H1 (cell line): ENCODE measurements around the gene LHPP. TPM values are rescaled to one million over a fixed set of nuclear protein-coding genes. Genes with fewer than 3 reads are reported as not detected.

Experiments used
- CTCF ChIA-PET: fragments of 300-600 bp; sonication (Branson Sonifier 250); formaldehyde crosslinking; loops from one replicate; lab custom pipeline; 2021; ENCODE audit not compliant: partially characterized antibody; lab: Charles Lee
- POLR2A ChIA-PET: fragments of 300-600 bp; sonication (Branson Sonifier 250); formaldehyde crosslinking; loops from one replicate; lab custom pipeline; 2021; ENCODE audit warnings: inconsistent platforms; ENCODE audit not compliant: partially characterized antibody; lab: Charles Lee
- DNase-seq, 2 experiments: peaks; one replicate each; pipeline versions ENCODE4 v3.0.0 to v3.0.0-alpha.2; 2010 to 2022; ENCODE audit warnings: low spot score in 2 of 2, low read depth in 1 of 2, mixed read lengths in 1 of 2
- FAIRE-seq: peaks from 2 replicates; lab custom pipeline; 2011; peaks lifted over from hg19 to GRCh38; lab: Jason Lieb, UNC
- H2AFZ ChIP-seq: 2 replicates; pipeline ENCODE4 v1.8.1; 2012; ENCODE audit warnings: low read length, inconsistent platforms
- H2AK5ac ChIP-seq: 2 replicates; pipeline ENCODE4 v1.6.1; 2013; ENCODE audit warnings: low read depth, low read length
- H2BK120ac ChIP-seq: replicated peaks from 2 replicates; pipeline ENCODE3; 2013; ENCODE audit warnings: low read depth, low read length, inconsistent platforms
- H2BK12ac ChIP-seq: 2 replicates; pipeline ENCODE4 v1.6.1; 2013; ENCODE audit warnings: low read depth, low read length
- H2BK15ac ChIP-seq: 2 replicates; pipeline ENCODE4 v1.6.1; 2013; ENCODE audit warnings: low read length
- H2BK20ac ChIP-seq: 2 replicates; pipeline ENCODE4 v1.6.1; 2013; ENCODE audit warnings: low read length
- H2BK5ac ChIP-seq: 2 replicates; pipeline ENCODE4 v1.6.1; 2013; ENCODE audit warnings: low read depth, low read length
- H3K14ac ChIP-seq: 2 replicates; pipeline ENCODE4 v1.6.1; 2013; ENCODE audit warnings: inconsistent platforms; ENCODE audit not compliant: insufficient read length
- H3K18ac ChIP-seq: 2 replicates; pipeline ENCODE4 v1.6.1; 2013; ENCODE audit warnings: low read length; ENCODE audit errors: extremely low read depth
- H3K23ac ChIP-seq: 2 replicates; pipeline ENCODE4 v1.6.1; 2013; ENCODE audit warnings: inconsistent platforms; ENCODE audit not compliant: insufficient read length
- H3K23me2 ChIP-seq: 2 replicates; pipeline ENCODE4 v1.6.1; 2013; ENCODE audit warnings: low read depth, low read length
- H3K27ac ChIP-seq: 2 replicates; pipeline ENCODE4 v1.6.1; 2011; ENCODE audit warnings: low read depth, low read length, inconsistent platforms
- H3K27me3 ChIP-seq, 4 experiments: replicated peaks in 1 of 4; 1 replicate in 1 of 4; 2 replicates in 3 of 4; pipeline versions ENCODE4 v1.6.1 to v1.8.1; 2011 to 2013; ENCODE audit warnings: low read length in 3 of 4, mild to moderate bottlenecking in 3 of 4, inconsistent platforms in 2 of 4, mixed read lengths in 2 of 4, moderate library complexity in 1 of 4; ENCODE audit not compliant: control insufficient read depth in 3 of 4, insufficient read depth in 3 of 4; ENCODE audit errors: extremely low read depth in 1 of 4
- H3K36me3 ChIP-seq, 4 experiments: 2 replicates each; pipeline versions ENCODE4 v1.6.1 to v1.8.1; 2011 to 2013; ENCODE audit warnings: mild to moderate bottlenecking in 4 of 4, low read length in 3 of 4, moderate library complexity in 2 of 4, control low read depth in 1 of 4, inconsistent platforms in 1 of 4; ENCODE audit not compliant: insufficient read depth in 4 of 4, control insufficient read depth in 2 of 4
- H3K4ac ChIP-seq: replicated peaks from 2 replicates; pipeline ENCODE3; 2013; ENCODE audit warnings: low read length, low read depth, mixed read lengths, inconsistent platforms; ENCODE audit not compliant: insufficient read length
- H3K4me1 ChIP-seq, 4 experiments: replicated peaks in 1 of 4; 1 replicate in 1 of 4; 2 replicates in 3 of 4; pipeline versions ENCODE4 v1.6.1 to v1.8.1; 2011 to 2013; ENCODE audit warnings: low read length in 3 of 4, inconsistent platforms in 2 of 4, mixed read lengths in 1 of 4; ENCODE audit not compliant: insufficient read depth in 4 of 4, control insufficient read depth in 3 of 4
- H3K4me2 ChIP-seq, 2 experiments: 2 replicates each; pipeline versions ENCODE4 v1.6.1 to v1.8.1; 2011 to 2013; ENCODE audit warnings: low read depth in 2 of 2, low read length in 2 of 2, control low read depth in 1 of 2, inconsistent platforms in 1 of 2, mild to moderate bottlenecking in 1 of 2; ENCODE audit not compliant: insufficient read depth in 1 of 2
- H3K4me3 ChIP-seq, 4 experiments: fragments of 200-600, 300-600 bp in 1 of 4; sonication (generic), shearing (Covaris generic), sonication (Bioruptor Twin) in 1 of 4; 2 replicates each; pipeline versions ENCODE4 v1.5.1 to v1.8.1; 2011 to 2016; ENCODE audit warnings: low read length in 4 of 4, low read depth in 3 of 4, control low read depth in 2 of 4, inconsistent platforms in 2 of 4, mild to moderate bottlenecking in 2 of 4, mixed read lengths in 1 of 4, moderate library complexity in 1 of 4; ENCODE audit not compliant: insufficient read depth in 2 of 4; ENCODE audit errors: extremely low read depth in 1 of 4
- H3K56ac ChIP-seq: replicated peaks from 2 replicates; pipeline ENCODE3; 2013; ENCODE audit warnings: low read depth, mild to moderate bottlenecking, mixed read lengths, low read length, inconsistent platforms; ENCODE audit not compliant: insufficient read length
- H3K79me1 ChIP-seq: 2 replicates; pipeline ENCODE4 v1.6.1; 2013; ENCODE audit warnings: low read depth, low read length, control low read depth
- H3K79me2 ChIP-seq, 2 experiments: 2 replicates each; pipeline versions ENCODE4 v1.6.1 to v1.8.1; 2012 to 2013; ENCODE audit warnings: low read length in 2 of 2, mild to moderate bottlenecking in 2 of 2, inconsistent platforms in 1 of 2; ENCODE audit not compliant: insufficient read depth in 2 of 2, control insufficient read depth in 1 of 2
- H3K9ac ChIP-seq, 4 experiments: replicated peaks in 1 of 4; 1 replicate in 1 of 4; 2 replicates in 3 of 4; pipeline versions ENCODE4 v1.6.1 to v1.8.1; 2011 to 2013; ENCODE audit warnings: low read depth in 3 of 4, low read length in 3 of 4, control low read depth in 2 of 4, mild to moderate bottlenecking in 2 of 4, moderate library complexity in 2 of 4, inconsistent platforms in 1 of 4; ENCODE audit errors: extremely low read depth in 1 of 4
- H3K9me3 ChIP-seq, 2 experiments: 2 replicates each; pipeline versions ENCODE4 v1.6.1 to v1.8.1; 2012 to 2013; ENCODE audit warnings: mild to moderate bottlenecking in 2 of 2, moderate library complexity in 2 of 2, control low read depth in 1 of 2, inconsistent platforms in 1 of 2, low read depth in 1 of 2, low read length in 1 of 2, mixed read lengths in 1 of 2; ENCODE audit not compliant: insufficient read depth in 2 of 2
- H4K20me1 ChIP-seq, 2 experiments: replicated peaks in 1 of 2; 2 replicates each; pipeline versions ENCODE3 to v1.8.1; 2011 to 2013; ENCODE audit warnings: inconsistent platforms in 2 of 2, low read length in 2 of 2, mild to moderate bottlenecking in 1 of 2; ENCODE audit not compliant: insufficient read depth in 2 of 2, control insufficient read depth in 1 of 2
- H4K5ac ChIP-seq: 2 replicates; pipeline ENCODE4 v1.6.1; 2013; ENCODE audit warnings: low read length, low read depth, mixed read lengths, inconsistent platforms; ENCODE audit not compliant: insufficient read length
- H4K8ac ChIP-seq: 2 replicates; pipeline ENCODE4 v1.8.0; 2013; ENCODE audit warnings: mild to moderate bottlenecking, moderate library complexity, low read length, inconsistent platforms; ENCODE audit not compliant: insufficient read depth; ENCODE audit errors: extremely low read depth
- H4K91ac ChIP-seq: replicated peaks from 2 replicates; pipeline ENCODE3; 2013; ENCODE audit warnings: low read length, mixed read lengths, inconsistent platforms; ENCODE audit not compliant: insufficient read length
- ATF2 ChIP-seq: IDR thresholded peaks from 2 replicates; pipeline ENCODE4 v1.6.1; 2012; ENCODE audit warnings: low read length, inconsistent platforms
- BCL11A ChIP-seq, 2 experiments: IDR thresholded peaks; one replicate each; pipeline ENCODE4 v1.6.1; 2011; ENCODE audit warnings: low read depth in 2 of 2, low read length in 2 of 2, mild to moderate bottlenecking in 2 of 2
- CHD1 ChIP-seq: IDR thresholded peaks from 2 replicates; pipeline ENCODE4 v1.6.1; 2012; ENCODE audit warnings: low read depth, low read length, improper control_type of control experiment
- MAFK ChIP-seq: IDR thresholded peaks from 2 replicates; pipeline ENCODE4 v1.6.1; 2012; ENCODE audit warnings: low read depth, mild to moderate bottlenecking, improper control_type of control experiment, low read length
- POLR2A ChIP-seq, 2 experiments: IDR thresholded peaks; 1 replicate in 1 of 2; 2 replicates in 1 of 2; pipeline ENCODE4 v1.6.1; 2011; ENCODE audit warnings: low read depth in 2 of 2, low read length in 2 of 2, mild to moderate bottlenecking in 2 of 2; ENCODE audit errors: control extremely low read depth in 1 of 2
- POLR2AphosphoS5 ChIP-seq: IDR thresholded peaks from 2 replicates; pipeline ENCODE4 v1.6.1; 2011; ENCODE audit warnings: low read depth, low read length
- RFX5 ChIP-seq: IDR thresholded peaks from 2 replicates; pipeline ENCODE4 v1.6.1; 2011; ENCODE audit warnings: low read depth, low read length, improper control_type of control experiment, borderline replicate concordance
- RXRA ChIP-seq: IDR thresholded peaks from 2 replicates; pipeline ENCODE4 v1.6.1; 2011; ENCODE audit warnings: low read depth, mild to moderate bottlenecking, low read length, moderate library complexity; ENCODE audit not compliant: insufficient read depth
- SAP30 ChIP-seq: fragments of 300-600 bp; sonication (generic); IDR thresholded peaks from 2 replicates; pipeline ENCODE4 v1.7.1; 2012; ENCODE audit warnings: low read length, moderate library complexity, mild to moderate bottlenecking, inconsistent platforms; ENCODE audit not compliant: insufficient read depth, insufficient replicate concordance
- WGBS, 2 experiments: shearing (Covaris generic) in 1 of 2; methylation state at CpG; one replicate each; pipeline versions ENCODE4 v1.1.6 to v1.1.7; 2013 to 2015; ENCODE audit warnings: low lambda C conversion rate in 2 of 2, mixed read lengths in 2 of 2, inconsistent platforms in 1 of 2, low coverage in 1 of 2, missing lambda C conversion rate in 1 of 2; ENCODE audit not compliant: insufficient replicate concordance in 2 of 2, insufficient coverage in 1 of 2, insufficient read length in 1 of 2; ENCODE audit errors: extremely low coverage in 1 of 2, missing lambda C conversion rate in 1 of 2; 5-methylcytosine and 5-hydroxymethylcytosine counted together
- polyA plus RNA-seq, 7 experiments: library from polyadenylated mRNA; depleted of rRNA in 3 of 7; stranded (reverse) in 5 of 7; unstranded in 2 of 7; fragments of >200 nt in 5 of 7; fragments of 200-250 nt in 2 of 7; gene quantifications; 1 replicate in 5 of 7; 2 replicates in 1 of 7; 4 replicates in 1 of 7; pipeline versions ENCODE4 v1.2.1 to v1.2.3, GENCODE V29; 2011 to 2013; ENCODE audit warnings: missing spikeins in 2 of 7, mixed read lengths in 2 of 7
- total RNA-seq: library from RNA; stranded (reverse); fragmentation: NEBNext Ultra II Directional; extraction: Animal tissue kit (Norgen Biotek cat#: 25700); gene quantifications from 2 replicates; pipeline ENCODE4 v1.2.1, GENCODE V29; 2021
- TF ChIP-seq, protein P1 (sequence below), 3 experiments: IDR thresholded peaks; 1 replicate in 2 of 3; 2 replicates in 1 of 3; pipeline versions ENCODE4 v1.5.1 to v1.6.1; 2011; ENCODE audit warnings: low read length in 3 of 3, mild to moderate bottlenecking in 3 of 3, inconsistent platforms in 2 of 3, low read depth in 1 of 3, moderate library complexity in 1 of 3; ENCODE audit not compliant: insufficient read depth in 1 of 3; ENCODE audit errors: control extremely low read depth in 1 of 3

The LHPP gene
- total and polyA plus RNA-seq, 2 of the 8 experiments (the other 6 are each of a cell fraction or from before 2014, with no cell fraction given): 26.0 to 45.0 TPM

DNA sequence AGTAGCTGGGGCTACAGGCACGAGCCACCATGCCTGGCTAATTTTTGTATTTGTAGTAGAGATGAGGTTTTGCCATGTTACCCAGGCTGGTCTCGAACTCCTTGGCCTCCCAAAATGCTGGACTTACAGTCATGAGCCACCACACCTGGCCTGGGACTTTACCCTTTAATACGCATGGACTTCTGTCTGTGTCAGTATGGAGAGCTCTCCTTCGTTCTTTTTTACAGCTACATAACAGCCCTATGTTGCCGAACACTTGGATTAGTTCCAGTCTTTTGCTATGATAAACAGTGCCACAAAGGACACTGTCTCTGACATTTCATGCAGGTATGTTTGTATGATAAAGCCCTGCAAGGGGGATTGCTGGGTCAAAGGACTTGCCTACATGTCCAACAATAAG is 32.0 kb upstream of the LHPP start:
- no peaks in the 10 kb centered on the region for H3K23me2 ChIP-seq
- H3K23ac ChIP-seq: no peak overlapping the region
- H3K4me2 ChIP-seq: no peak overlapping the region
- no peak overlapping the region for H3K56ac ChIP-seq
- H3K27me3 ChIP-seq: no peaks in the 10 kb centered on the region
- H3K18ac ChIP-seq: no peak overlapping the region
- H3K9me3 ChIP-seq: no peaks in the 10 kb centered on the region
- no peaks in the 10 kb centered on the region for H3K79me2 ChIP-seq
- peak overlapping the region; percentile 87 for H2BK120ac ChIP-seq
- H3K79me1 ChIP-seq: no peaks in the 10 kb centered on the region
- H4K8ac ChIP-seq: no peak overlapping the region
- ChIA-PET POLR2A (interaction anchor here (2.8 kb wide), 1 partner anchor 11 kb away, joined by 13 read pairs; the partner anchor contains the start of gene OAT), CTCF (interaction anchor here (0.6 to 1.6 kb wide), 2 partner anchors 11 to 329 kb away, joined by 3 to 6 read pairs; partner anchors contain the start of gene OAT)
- H3K14ac ChIP-seq: no peak overlapping the region
- H4K91ac ChIP-seq: no peak overlapping the region
- WGBS, 2 experiments: 79% methylated on average over 5 of the region's 5 CpGs; no CpG with 5 or more reads in 1 of the 2 experiments
- H3K9ac ChIP-seq: no peak overlapping the region
- no peak overlapping the region for H2BK5ac ChIP-seq
- H2BK20ac ChIP-seq: 0 out of 2 replicates have a peak overlapping the region, but pooled peaks have one; percentile 61
- no peak overlapping the region for H2AK5ac ChIP-seq
- H4K20me1 ChIP-seq: no peaks in the 10 kb centered on the region
- H3K36me3 ChIP-seq: no peaks in the 10 kb centered on the region
- FAIRE-seq: no peak
- DNase-seq: no peak
- H3K27ac ChIP-seq: no peak overlapping the region
- H2AFZ ChIP-seq: no peak overlapping the region
- H4K5ac ChIP-seq: no peak overlapping the region
- no peak overlapping the region for H2BK12ac ChIP-seq
- no peak overlapping the region for H3K4me3 ChIP-seq
- H2BK15ac ChIP-seq: no peak overlapping the region
- H3K4me1 ChIP-seq: no peaks in the 10 kb centered on the region
- H3K4ac ChIP-seq: no peak overlapping the region
- no peak for TF ChIP-seq ATF2
- no peak for TF ChIP-seq SAP30
- TF ChIP-seq CHD1: no peak
- no peak for TF ChIP-seq MAFK
- no peak for TF ChIP-seq BCL11A (IDR thresholded peaks at IDR 0.05; ENCODE audit: low read depth in 2 of 2, low read length in 2 of 2)
- no peak for TF ChIP-seq POLR2AphosphoS5
- no peak for TF ChIP-seq POLR2A (IDR thresholded peaks at IDR 0.05; ENCODE audit: control extremely low read depth in 1 of 2, low read depth in 2 of 2, low read length in 2 of 2)
- TF ChIP-seq, protein P1, sequence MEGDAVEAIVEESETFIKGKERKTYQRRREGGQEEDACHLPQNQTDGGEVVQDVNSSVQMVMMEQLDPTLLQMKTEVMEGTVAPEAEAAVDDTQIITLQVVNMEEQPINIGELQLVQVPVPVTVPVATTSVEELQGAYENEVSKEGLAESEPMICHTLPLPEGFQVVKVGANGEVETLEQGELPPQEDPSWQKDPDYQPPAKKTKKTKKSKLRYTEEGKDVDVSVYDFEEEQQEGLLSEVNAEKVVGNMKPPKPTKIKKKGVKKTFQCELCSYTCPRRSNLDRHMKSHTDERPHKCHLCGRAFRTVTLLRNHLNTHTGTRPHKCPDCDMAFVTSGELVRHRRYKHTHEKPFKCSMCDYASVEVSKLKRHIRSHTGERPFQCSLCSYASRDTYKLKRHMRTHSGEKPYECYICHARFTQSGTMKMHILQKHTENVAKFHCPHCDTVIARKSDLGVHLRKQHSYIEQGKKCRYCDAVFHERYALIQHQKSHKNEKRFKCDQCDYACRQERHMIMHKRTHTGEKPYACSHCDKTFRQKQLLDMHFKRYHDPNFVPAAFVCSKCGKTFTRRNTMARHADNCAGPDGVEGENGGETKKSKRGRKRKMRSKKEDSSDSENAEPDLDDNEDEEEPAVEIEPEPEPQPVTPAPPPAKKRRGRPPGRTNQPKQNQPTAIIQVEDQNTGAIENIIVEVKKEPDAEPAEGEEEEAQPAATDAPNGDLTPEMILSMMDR (IDR thresholded peaks at IDR 0.05; ENCODE audit: control extremely low read depth in 1 of 3, insufficient read depth in 1 of 3, low read depth in 1 of 3, low read length in 3 of 3): no peak
- no peak for TF ChIP-seq RFX5
- no peak for TF ChIP-seq RXRA
